Measurements from ENCODE around the gene AOC3. TPM values are rescaled to one million over a fixed set of nuclear protein-coding genes. Genes with fewer than 3 reads are reported as not detected.

AOC3 gene, protein sequence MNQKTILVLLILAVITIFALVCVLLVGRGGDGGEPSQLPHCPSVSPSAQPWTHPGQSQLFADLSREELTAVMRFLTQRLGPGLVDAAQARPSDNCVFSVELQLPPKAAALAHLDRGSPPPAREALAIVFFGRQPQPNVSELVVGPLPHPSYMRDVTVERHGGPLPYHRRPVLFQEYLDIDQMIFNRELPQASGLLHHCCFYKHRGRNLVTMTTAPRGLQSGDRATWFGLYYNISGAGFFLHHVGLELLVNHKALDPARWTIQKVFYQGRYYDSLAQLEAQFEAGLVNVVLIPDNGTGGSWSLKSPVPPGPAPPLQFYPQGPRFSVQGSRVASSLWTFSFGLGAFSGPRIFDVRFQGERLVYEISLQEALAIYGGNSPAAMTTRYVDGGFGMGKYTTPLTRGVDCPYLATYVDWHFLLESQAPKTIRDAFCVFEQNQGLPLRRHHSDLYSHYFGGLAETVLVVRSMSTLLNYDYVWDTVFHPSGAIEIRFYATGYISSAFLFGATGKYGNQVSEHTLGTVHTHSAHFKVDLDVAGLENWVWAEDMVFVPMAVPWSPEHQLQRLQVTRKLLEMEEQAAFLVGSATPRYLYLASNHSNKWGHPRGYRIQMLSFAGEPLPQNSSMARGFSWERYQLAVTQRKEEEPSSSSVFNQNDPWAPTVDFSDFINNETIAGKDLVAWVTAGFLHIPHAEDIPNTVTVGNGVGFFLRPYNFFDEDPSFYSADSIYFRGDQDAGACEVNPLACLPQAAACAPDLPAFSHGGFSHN
- polyA plus RNA-seq (ENCODE audit: insufficient read length), result 4.9 TPM
- long read RNA-seq, donor 1, full-length matches to known transcripts, result 1 of 1 reads
- long read RNA-seq, donor 1, partial matches to known transcripts, result 0 of 1 reads
- long read RNA-seq, donor 1, other reads (novel, unspliced or antisense), result 0 of 1 reads
- long read RNA-seq, donor 2, result 0 reads
- long read RNA-seq, donor 3, full-length matches to known transcripts, result 3 of 3 reads
- long read RNA-seq, donor 3, partial matches to known transcripts, result 0 of 3 reads
- long read RNA-seq, donor 3, other reads (novel, unspliced or antisense), result 0 of 3 reads
- long read RNA-seq, donor 4, full-length matches to known transcripts, result 1 of 1 reads
- long read RNA-seq, donor 4, partial matches to known transcripts, result 0 of 1 reads
- long read RNA-seq, donor 4, other reads (novel, unspliced or antisense), result 0 of 1 reads
- long read RNA-seq, donor 5, result 0 reads
- long read RNA-seq, donor 6, full-length matches to known transcripts, result 1 of 1 reads
- long read RNA-seq, donor 6, partial matches to known transcripts, result 0 of 1 reads
- long read RNA-seq, donor 6, other reads (novel, unspliced or antisense), result 0 of 1 reads
- long read RNA-seq, donor 7, full-length matches to known transcripts, result 3 of 3 reads
- long read RNA-seq, donor 7, partial matches to known transcripts, result 0 of 3 reads
- long read RNA-seq, donor 7, other reads (novel, unspliced or antisense), result 0 of 3 reads
- long read RNA-seq, donor 8, result 0 reads

DNA sequence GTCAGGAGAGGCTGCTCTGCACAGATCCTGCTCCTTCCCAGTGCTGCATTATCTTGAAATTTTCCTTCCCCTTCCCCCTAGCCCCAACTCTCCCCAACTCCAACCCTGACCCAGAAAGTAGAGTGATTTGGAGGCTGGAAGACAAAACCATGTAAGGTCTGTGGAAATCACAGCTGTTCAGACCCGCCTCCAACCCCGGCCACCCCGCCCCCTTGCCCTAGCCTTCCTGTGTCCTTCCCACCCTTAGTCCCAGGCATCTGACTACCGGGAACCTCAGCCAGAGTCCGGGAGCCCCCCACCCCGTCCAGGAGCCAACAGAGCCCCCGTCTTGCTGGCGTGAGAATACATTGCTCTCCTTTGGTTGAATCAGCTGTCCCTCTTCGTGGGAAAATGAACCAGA lies at the start of gene AOC3:
Gene AOC3 (plus strand): TSS at position 246 of the 400 bp plus-strand sequence. CDS start 145 bp downstream, at position 391.
- DNase-seq, result no peak

DNA sequence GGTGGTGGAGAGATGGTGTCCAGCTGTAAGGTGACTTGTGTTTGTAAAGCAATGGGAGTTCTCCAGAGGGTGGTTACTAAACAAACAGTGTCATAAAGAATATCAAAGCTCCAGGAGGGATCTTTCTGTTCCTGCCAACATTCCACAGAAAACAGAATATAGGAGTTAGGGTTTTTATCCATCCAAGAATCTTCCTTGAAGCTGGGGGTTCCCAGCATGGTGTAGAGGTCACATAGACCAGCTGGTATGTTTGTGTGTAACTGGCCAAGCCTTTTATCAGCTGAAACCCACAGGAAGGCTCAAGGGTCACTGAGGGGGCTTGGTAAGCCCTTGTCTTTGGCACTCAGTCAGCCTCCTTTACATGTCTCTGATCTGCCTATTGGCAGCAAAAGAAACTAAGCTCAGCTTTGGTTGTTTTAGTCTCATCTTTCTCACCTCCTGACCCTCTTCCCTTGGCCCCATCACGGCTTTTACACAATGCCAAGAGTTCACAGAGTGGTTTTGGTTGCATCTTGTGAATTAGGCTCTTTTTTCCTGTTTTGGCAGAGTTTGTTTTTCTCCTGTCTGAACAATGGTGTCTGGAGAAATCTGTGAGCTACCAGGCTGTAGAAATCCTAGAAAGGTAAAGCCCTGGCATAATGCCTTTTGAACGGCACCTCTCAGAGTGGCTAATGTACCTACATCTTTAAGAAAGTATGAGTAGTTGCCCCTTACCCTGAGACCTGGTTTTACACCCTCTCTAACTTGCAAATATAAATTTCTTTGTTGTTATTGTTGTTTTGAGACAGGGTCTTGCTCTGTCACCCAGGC lies 47.7 kb upstream of the AOC3 start:
- no peak for DNase-seq

DNA sequence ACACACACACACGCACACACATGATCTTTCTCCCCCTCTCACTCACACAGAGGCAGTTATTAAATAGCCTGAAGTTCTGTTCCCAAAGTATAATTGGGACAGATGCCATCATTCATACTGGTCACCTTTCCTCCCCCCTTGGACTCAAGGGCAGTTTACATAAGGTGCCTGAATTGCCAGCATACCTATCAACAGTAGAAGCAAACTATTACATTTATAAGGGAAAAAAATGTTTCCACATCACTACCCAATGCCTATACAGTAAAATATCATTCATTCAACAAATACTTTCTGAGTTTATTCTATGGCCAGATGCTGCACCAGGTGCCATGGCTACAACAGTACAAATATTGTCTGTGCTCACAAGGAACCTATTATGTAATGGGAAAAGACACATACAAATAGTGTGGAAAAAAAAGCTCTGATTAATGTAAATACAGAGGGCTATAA lies 46.1 kb upstream of the AOC3 start:
- no peak for DNase-seq

DNA sequence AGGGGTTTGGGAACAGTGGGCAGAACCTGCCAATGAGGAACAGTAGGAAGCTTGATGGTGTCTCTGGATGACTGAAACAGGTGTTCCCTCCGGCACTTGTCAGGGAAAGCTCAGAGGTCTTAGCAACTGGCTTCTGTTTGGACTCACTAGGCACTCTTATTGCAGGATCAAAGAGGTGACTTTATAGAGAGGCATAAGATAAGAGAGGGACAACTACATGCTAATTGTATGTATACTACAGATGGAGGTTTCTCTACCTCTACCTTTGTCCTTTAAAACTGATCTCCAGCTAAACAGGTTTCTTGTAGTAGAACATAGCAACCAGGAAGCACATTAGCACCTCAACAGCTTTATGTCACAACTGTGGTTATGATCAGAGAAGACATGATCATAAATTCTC lies 44.8 kb upstream of the AOC3 start:
- no peak for DNase-seq

DNA sequence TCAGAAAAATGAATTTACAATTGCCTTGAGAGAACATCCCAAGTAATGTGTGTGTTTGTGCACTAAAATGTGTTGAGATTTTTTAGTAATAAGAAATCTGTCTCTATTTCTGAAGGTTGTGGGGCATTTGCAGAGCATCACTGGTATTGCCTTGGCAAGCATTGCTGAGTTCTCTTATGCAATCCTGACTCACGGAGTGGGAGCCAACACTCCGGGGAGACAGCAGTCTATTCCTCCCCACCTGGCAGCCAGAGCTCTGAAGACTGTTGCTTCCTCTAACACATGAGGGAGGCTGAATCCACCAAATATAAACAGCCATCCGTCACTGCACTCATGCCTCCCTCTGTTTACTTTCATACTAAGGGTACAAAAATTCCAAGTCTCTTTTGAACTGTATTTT lies 41.7 kb upstream of the AOC3 start:
- DNase-seq, result no peak

DNA sequence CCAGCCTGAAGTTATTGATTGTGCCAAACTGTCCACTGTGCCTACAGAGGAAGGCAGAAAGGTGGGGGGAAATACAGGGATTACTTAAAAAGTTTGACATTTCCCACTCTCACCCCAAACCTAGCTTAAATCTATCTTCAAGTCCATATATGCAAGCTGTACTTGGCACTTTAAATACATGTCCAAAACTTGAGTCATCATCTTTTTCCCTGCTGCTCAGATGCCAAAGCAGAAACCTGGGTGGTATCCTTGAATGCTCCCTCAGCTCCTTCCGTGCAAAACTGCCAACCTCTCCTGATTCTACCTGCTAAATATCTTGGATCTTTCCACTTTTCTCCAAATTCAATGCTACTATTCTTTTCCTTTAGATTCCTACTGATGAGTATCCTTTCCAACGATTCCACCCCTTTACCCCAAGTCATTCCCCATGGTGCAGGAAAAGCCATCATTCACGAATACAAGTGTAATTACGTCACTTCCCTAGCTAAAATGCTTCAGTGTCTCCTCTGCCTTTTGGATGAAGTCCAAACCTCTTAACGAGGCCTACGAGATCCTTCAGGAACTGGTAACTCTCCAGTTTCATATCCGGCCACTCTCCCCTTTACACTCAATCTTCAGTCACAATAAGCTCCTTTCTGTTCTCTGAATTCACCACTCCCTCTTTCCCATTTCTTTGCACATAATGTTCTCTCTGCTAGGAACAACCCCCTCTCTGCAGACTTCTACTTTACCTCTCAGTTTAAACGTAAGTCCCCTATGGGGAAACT lies 36.2 kb upstream of the AOC3 start:
- DNase-seq, result no peak

DNA sequence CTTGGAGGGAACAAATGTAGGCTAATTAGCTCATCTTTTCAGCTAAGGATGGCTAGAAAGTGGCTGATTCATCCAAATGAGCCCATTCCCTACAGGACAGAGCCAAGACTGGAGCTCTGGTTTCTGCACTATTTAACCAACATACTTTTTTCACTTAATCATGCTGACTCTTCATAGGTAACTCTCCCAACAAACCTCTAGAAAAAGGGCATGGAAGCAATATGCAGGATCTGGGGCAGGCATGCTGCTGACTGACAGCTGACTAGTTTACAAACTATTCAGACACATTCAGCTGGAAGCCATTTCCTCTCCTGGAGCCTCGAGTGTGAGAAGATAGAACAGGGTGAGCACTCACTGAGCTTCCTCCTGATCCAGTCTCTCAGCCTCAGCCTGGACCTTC lies 33.1 kb upstream of the AOC3 start:
- no peak for DNase-seq

DNA sequence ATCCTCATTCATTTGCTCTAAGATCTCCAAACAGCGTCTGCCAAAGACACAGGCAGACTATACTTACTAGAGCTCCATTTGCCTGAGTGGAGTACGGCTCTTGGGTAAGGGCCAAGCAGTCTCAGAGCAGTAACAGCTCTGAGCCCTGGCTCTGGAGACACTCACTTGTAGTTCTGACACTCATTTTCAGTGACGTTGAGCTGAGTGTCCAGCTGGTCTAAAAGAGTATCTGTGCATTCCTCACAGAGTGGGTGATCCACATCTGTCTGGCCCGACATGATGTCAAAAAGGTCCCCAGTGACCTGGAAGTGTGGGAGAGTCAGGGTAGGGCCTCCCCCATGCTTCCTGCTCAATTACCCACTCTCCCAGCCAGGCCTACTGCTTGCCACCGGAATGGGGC lies 32.6 kb upstream of the AOC3 start:
- no peak for DNase-seq

DNA sequence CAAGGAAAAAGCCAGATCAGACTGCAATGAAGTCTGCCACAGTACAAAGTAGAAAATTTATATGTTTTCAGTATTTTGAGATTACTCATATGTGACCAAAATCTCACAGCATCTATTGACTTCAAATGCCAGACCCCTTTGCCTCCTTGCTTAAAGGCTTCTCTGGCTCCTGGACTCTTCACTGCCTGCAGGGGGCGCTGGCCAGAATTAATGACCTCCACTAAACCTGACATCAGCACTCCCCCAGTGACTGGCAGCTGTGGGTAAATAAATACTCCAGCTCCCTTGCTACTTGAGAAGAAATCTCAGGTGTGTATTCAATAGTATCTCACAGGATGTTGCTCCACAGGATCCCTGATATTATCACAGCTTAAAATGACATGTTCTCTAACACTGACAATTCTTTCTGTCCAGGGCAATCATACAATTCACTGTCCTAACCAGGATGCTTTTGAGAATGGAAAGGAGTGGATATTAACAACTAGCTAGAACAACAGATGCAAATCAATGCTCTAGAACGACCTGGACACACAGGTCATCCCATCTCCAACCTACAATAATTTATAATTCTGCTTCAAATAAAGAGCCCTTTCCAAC lies 31.0 kb upstream of the AOC3 start:
- peak; percentile 43 for DNase-seq

DNA sequence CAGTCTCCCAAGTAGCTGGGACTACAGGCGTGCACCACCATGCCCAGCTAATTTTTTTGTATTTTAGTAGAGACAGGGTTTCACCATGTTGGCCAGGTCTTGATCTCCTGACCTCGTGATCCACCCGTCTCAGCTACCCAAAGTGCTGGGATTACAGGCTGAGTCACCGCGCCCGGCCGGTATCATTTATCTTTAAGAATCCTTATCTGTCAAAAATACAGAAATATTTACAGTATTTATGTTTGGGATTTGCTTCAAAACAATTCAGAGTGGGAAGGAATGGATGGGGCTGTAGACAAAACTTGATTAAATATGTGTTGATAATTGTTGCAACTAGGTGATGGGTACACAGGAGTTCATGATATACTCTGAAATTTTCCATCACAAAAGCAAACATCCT lies 29.8 kb upstream of the AOC3 start:
- DNase-seq, result no peak

DNA sequence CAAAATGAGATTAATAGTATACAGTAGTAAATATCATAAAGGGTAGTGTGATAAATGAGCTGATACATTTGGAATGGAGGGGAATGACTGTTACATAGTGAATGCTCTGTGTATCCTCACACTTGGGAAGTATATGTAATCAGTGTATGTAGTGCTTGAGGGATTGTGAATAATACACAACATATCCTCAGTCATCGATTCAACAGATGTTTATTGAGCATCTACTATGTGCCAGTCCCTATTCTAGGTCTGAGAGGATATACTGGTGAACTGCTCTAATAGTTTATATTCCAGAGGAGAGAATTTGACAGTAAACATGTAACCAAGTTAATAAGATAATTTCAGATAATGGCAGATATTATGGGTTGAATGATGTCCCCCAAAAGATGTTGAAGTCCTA lies 23.5 kb upstream of the AOC3 start:
- no peak for DNase-seq

DNA sequence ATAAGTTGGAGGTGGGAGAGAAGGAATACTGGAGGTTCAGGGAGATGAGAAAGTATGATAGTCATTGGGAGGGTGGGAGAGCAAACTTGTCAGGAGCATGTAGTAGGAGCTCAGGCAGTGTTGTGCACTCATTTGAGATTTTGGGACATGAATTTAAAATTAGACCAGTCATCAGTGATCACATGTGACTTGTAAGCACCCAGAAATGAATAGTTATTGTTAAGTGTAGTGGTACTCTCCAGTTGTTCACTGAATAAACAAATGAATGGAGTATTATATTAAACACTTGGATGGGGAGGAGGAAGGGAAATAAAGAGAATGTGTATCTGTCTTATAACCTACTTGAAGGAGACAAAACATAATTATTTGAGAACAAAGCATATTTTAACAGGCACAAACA lies 20.0 kb upstream of the AOC3 start:
- DNase-seq, result no peak

DNA sequence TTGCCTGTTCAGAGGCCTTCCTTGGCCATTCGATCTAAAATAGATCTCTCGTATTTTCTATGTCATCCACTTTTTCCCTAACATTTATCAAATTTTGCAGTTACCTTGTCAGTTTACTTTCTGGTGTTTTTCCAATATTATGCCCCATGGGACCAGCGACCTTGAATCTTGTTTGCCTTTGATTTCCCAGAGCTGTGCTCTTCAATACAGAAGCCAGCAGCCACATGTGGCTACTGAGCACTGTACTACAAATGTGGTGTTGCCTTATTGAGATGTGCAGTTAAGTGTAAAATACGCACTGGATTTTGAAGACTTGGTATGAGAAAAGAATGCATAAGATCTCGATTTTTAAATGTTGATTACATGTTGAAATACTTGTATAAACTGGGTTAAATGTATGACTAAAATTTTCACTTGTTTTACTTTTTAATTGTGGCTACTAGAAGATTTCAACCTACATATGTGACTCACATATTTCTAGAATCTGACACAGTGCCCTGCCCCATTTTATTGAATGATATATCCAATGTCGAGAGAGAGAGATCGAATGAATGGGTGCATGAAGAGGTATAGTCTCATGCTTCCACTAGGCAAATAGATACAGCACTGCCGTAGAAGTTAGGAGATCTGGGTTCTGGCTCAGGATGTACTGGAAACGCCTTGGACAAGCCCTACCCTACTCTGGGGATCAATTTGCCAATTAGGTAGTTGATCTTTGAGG lies 18.6 kb upstream of the AOC3 start:
- DNase-seq, result no peak

DNA sequence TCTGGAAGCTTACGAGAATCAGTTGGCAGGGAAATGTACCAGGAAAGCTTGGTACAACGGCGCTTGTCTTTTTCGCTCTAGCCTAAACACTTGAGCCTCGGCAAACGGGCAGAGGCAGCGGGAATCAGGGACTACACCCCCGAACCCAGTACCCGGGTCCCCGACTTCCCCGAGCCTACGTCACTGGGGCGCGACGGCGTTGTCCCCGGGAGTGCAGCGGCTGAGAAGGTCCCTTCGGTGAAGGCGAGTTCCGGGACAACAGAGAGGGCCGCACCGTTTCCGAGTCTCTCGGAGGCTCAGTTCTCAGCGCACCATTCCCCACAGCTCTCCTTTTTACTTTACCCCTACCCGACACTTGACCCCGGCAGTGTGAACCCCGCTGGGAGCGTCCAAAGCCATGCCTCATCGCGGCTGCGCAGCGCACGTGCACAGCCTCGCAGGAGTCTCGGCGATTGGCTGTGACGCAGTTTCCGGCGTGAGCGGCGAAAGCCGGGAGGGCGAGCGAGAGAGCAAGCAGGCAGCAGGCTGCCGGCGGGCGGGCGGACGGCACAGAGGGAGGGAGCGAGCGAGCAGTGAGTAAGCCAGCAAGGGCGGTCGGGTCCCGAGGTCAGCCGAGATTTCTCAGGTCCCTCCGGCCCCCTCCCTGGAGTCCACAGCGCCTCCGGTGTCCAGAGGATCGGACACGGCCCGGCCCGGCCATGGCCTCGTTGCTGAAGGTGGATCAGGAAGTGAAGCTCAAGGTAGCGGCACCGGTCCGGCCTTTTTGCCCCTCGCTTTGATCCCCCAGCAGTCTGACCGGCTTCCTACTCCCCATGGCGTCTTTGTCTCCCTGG lies 17.8 kb upstream of the AOC3 start, which contains the start of gene PSME3:
Gene PSME3 (plus strand): TSS at position 464 of the 833 bp plus-strand sequence. CDS start 235 bp downstream, at position 699.
- peak; percentile 88 for DNase-seq

DNA sequence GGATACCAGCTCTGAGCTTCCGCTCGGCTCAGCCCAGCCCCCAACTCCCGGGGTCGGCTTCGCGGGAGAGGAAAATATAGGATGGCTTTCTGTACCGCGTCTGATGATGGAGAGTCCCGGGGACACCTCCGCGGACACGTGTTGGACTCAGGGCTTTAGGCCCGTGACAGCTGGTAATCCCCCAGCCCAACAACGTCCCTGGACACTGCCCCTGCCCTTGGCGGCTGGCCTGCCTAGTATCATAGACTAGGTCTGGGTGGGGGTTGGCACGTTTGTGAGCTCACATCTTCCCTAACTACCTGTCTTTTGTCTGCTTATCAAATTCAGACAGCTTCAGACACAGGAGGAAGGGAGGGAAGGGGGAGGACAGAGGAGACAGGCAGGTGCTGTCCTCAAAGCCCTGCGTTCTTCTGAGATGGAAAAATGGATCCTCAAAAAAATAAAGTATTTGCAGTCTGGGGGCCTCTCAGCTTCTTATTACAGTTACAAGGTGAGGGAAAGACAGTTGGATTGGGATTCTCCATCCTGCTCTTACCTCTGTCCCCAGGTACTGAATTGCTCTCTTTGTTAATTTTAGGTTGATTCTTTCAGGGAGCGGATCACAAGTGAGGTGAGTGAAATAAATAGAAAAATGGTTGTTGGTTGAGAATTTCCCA lies 17.1 kb upstream of the AOC3 start:
- no peak for DNase-seq

DNA sequence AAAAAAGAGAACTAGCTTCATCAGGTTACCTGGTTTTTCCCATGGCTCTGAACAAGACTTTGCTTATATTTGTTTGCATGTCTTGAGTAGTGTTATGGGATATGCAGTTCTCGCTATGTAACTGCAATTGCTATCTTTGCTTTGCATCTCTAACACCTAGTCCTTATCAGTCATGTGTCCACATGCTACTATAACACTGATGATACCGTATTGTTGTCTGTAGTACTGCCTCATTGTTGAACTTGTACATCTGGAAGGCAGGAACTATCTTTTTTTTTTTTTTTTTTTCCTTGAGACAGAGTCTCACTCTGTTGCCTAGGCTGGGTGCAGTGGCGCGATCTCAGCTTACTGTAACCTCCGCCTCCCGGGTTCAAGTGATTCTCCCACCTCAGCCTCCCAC lies 15.3 kb upstream of the AOC3 start:
- no peak for DNase-seq

DNA sequence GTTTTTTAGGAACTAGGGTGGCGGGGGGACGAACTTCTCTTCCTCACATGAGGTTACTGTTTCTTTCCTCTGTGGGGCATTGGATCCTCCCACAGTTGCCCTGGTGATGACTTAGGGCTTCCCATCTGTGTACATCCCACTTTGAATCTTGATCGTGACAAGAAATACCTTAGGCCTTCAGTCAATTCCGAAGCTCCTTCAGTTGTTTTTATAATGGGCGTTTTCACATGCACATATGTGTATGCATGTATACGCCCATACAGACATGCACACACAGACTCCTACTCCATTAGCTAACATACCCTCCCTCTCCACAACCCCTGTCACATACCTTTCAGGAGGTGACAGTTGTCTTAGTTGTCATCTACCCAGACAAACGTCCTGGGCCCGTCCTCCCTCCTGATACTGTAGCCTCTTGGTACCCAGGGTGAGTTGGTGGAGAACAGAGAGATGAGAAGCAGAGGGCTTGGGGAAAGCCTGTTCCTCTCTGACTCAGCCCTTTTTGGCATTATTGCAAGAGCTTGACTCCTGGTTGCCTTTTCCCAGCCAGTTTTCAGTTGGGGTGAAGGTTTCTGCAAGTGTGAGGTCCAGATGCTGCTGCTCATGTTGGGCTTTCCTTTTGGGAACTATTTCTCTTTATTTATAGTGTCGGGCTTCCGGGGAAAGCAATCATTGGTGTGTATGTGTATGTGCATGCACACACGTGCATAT lies 8.9 kb upstream of the AOC3 start:
- no peak for DNase-seq
